Measurements from ENCODE around the gene GP2. TPM values are rescaled to one million over a fixed set of nuclear protein-coding genes. Genes with fewer than 3 reads are reported as not detected.

The GP2 gene
- total and polyA plus RNA-seq, 2 donors (not counting 1 experiment from before 2014, with no cell fraction given): not detected

DNA sequence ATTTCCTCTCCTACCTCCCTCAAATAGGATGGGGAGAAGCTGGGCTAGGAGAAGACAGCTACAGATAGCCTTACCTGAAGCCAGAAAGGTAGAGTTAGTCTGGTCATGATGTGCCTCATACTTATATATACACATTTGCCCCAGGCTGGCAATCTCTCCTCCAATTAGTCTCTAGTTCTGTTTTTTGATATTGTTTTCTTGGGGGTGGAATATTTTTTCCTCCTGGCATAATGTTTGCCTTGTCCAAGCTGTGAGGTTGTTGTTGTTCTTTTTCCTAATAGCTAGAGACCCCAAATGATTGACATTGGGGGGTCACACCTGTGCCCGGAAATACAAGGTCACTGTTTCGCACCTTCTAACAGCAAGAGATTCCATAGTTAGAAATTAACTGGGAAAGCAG, 25.3 kb upstream of the GP2 start, which contains the start of gene UMOD:
UMOD (minus strand) TSS at position 101 of the 400 bp plus-strand sequence. CDS start 1,978 bp downstream, outside the sequence.
- Histone ChIP-seq H3K4me2 (replicated peaks; ENCODE audit: low read depth, low read length, poor library complexity, severe bottlenecking) (no peak within 1 kb of the TSS), H4K20me1 (ENCODE audit: control insufficient read depth, insufficient read depth, low read length, poor library complexity, severe bottlenecking) (no peaks in the 10 kb centered on the region), H3K4me3 (ENCODE audit: control extremely low read depth in 1 of 5, extremely low read depth in 1 of 5, insufficient read depth in 1 of 5, low read depth in 2 of 5, low read length in 4 of 5) (no peak within 1 kb of the TSS), H3K9me3 (ENCODE audit: control extremely low read depth in 1 of 3, control insufficient read depth in 2 of 3, insufficient read depth in 1 of 3, low read length in 2 of 3) (peaks cover 0 to 13% (median 0%) of the 10 kb centered on the region in 3 donors), H3K27me3 (replicated peaks in 1 of 4; ENCODE audit: control extremely low read depth in 1 of 4, control insufficient read depth in 3 of 4, insufficient read depth in 4 of 4, low read length in 3 of 4) (peaks cover 0 to 3% (median 0%) of the 10 kb centered on the region in 4 experiments), H2AFZ (ENCODE audit: insufficient read depth, low read depth, low read length, poor library complexity, severe bottlenecking) (no peak within 1 kb of the TSS), H3K9ac (ENCODE audit: low read length) (no peak within 1 kb of the TSS), H3K36me3 (replicated peaks in 1 of 2; ENCODE audit: control extremely low read depth in 1 of 2, control insufficient read depth in 1 of 2, extremely low read depth in 1 of 2, insufficient read depth in 2 of 2, low read length in 1 of 2) (no peaks in the 10 kb centered on the region), H3K27ac (ENCODE audit: low read length in 2 of 2) (no peak within 1 kb of the TSS), H3K79me2 (ENCODE audit: control insufficient read depth, insufficient read depth, low read length) (no peaks in the 10 kb centered on the region), H3K4me1 (ENCODE audit: control insufficient read depth in 2 of 2, insufficient read depth in 2 of 2, low read length in 2 of 2) (no peaks in the 10 kb centered on the region)
- 92% methylated on average over 2 of the region's 2 CpGs for WGBS (ENCODE audit: insufficient coverage)
- intact Hi-C loops (cut with micrococcal nuclease): no loop called here
- ChIA-PET POLR2A (no interaction called here), CTCF (no interaction called here)
- no peak for DNase-seq
- Mint-ChIP-seq H3K4me3 (no peak within 1 kb of the TSS), H3K27ac (no peak within 1 kb of the TSS), H3K27me3 (peaks cover 12% of the 10 kb centered on the region), H3K9me3 (ENCODE audit: insufficient read depth) (peaks cover 2% of the 10 kb centered on the region), H3K4me1 (no peaks in the 10 kb centered on the region)
- TF ChIP-seq, protein P1, sequence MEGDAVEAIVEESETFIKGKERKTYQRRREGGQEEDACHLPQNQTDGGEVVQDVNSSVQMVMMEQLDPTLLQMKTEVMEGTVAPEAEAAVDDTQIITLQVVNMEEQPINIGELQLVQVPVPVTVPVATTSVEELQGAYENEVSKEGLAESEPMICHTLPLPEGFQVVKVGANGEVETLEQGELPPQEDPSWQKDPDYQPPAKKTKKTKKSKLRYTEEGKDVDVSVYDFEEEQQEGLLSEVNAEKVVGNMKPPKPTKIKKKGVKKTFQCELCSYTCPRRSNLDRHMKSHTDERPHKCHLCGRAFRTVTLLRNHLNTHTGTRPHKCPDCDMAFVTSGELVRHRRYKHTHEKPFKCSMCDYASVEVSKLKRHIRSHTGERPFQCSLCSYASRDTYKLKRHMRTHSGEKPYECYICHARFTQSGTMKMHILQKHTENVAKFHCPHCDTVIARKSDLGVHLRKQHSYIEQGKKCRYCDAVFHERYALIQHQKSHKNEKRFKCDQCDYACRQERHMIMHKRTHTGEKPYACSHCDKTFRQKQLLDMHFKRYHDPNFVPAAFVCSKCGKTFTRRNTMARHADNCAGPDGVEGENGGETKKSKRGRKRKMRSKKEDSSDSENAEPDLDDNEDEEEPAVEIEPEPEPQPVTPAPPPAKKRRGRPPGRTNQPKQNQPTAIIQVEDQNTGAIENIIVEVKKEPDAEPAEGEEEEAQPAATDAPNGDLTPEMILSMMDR (IDR thresholded peaks at IDR 0.05): no peak
- no peak for TF ChIP-seq EZH2 (IDR thresholded peaks at IDR 0.05; ENCODE audit: borderline replicate concordance, insufficient read depth, low read depth, low read length, poor library complexity, severe bottlenecking)
- ATAC-seq (ENCODE audit: low read depth): no peak

DNA sequence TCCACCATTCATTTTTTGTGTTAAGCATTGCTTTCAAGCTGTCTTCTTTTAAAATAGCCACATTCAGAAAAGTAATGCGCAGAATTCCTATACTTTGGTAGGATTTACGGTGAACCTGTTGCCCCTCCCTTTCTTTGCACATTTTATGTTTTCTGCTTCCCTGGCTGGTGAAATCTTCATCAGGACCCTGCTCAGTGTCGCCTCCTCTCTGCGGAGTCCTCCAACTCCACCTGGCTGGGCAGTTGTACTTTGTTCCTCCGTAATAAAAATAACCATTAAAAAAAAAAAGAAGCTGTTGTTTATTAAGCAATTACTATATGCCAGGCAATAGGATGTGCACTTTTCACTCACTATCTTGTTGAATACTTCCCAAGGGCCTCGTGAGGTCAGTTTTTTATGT, 22.3 kb upstream of the GP2 start:
- no peak overlapping the region for H3K4me2 ChIP-seq (replicated peaks; ENCODE audit: low read depth, low read length, poor library complexity, severe bottlenecking)
- TF ChIP-seq, protein P1 (IDR thresholded peaks at IDR 0.05): no peak
- no peak for TF ChIP-seq EZH2 (IDR thresholded peaks at IDR 0.05; ENCODE audit: borderline replicate concordance, insufficient read depth, low read depth, low read length, poor library complexity, severe bottlenecking)
- H2AFZ ChIP-seq (ENCODE audit: insufficient read depth, low read depth, low read length, poor library complexity, severe bottlenecking): no peak overlapping the region
- no peaks in the 10 kb centered on the region for H3K9me3 Mint-ChIP-seq (ENCODE audit: insufficient read depth)
- H3K27me3 Mint-ChIP-seq: no peaks in the 10 kb centered on the region
- no peaks in the 10 kb centered on the region for H3K36me3 ChIP-seq (replicated peaks in 1 of 2; ENCODE audit: control extremely low read depth in 1 of 2, control insufficient read depth in 1 of 2, extremely low read depth in 1 of 2, insufficient read depth in 2 of 2, low read length in 1 of 2)
- H4K20me1 ChIP-seq (ENCODE audit: control insufficient read depth, insufficient read depth, low read length, poor library complexity, severe bottlenecking): no peaks in the 10 kb centered on the region
- no peak overlapping the region for H3K9ac ChIP-seq (ENCODE audit: low read length)
- WGBS (ENCODE audit: insufficient coverage): 83% methylated on average over 1 of the region's 6 CpGs
- no peaks in the 10 kb centered on the region for H3K27me3 ChIP-seq (replicated peaks in 1 of 4; ENCODE audit: control extremely low read depth in 1 of 4, control insufficient read depth in 3 of 4, insufficient read depth in 4 of 4, low read length in 3 of 4)
- CTCF ChIA-PET: no interaction called here
- no peak overlapping the region for H3K27ac Mint-ChIP-seq
- ATAC-seq (ENCODE audit: low read depth) (no peak), DNase-seq (no peak)
- H3K4me3 Mint-ChIP-seq: no peak overlapping the region
- H3K79me2 ChIP-seq (ENCODE audit: control insufficient read depth, insufficient read depth, low read length): no peaks in the 10 kb centered on the region
- H3K4me3 ChIP-seq (ENCODE audit: control extremely low read depth in 1 of 5, extremely low read depth in 1 of 5, insufficient read depth in 1 of 5, low read depth in 2 of 5, low read length in 4 of 5): no peak overlapping the region
- H3K27ac ChIP-seq (ENCODE audit: low read length in 2 of 2): no peak overlapping the region
- H3K9me3 ChIP-seq (ENCODE audit: control extremely low read depth in 1 of 3, control insufficient read depth in 2 of 3, insufficient read depth in 1 of 3, low read length in 2 of 3): peaks cover 0 to 8% (median 0%) of the 10 kb centered on the region in 3 donors
- intact Hi-C loops (cut with micrococcal nuclease): no loop called here
- no peaks in the 10 kb centered on the region for H3K4me1 ChIP-seq (ENCODE audit: control insufficient read depth in 2 of 2, insufficient read depth in 2 of 2, low read length in 2 of 2)
- H3K4me1 Mint-ChIP-seq: no peaks in the 10 kb centered on the region
- POLR2A ChIA-PET: no interaction called here
